HepG2 (cell line): Measurements from ENCODE around the gene RHOT2. TPM values are rescaled to one million over a fixed set of nuclear protein-coding genes. Genes with fewer than 3 reads are reported as not detected.
A peak's percentile ranks its signal among the peaks of the same experiment; 100 is the strongest.

Experiments used
- BORCS8-MEF2B ChIP-seq: sonication (generic); formaldehyde crosslinking; IDR thresholded peaks from 2 replicates; pipeline ENCODE4 v1.8.0; 2022; ENCODE audit warnings: mild to moderate bottlenecking, missing genetic modification reagents
- KAT2B ChIP-seq: fragments of 150-350 bp; IDR thresholded peaks from 2 replicates; pipeline ENCODE4 v1.6.1; 2014; ENCODE audit warnings: low read depth, low read length, borderline replicate concordance
- POLR2G ChIP-seq: fragments of 200-400 bp; formaldehyde crosslinking; IDR thresholded peaks from 2 replicates; pipeline ENCODE4 v1.6.1; 2018; ENCODE audit warnings: mild to moderate bottlenecking, low read depth, low read length, moderate library complexity
- SP140L ChIP-seq: sonication (generic); formaldehyde crosslinking; IDR thresholded peaks from 2 replicates; pipeline ENCODE4 v1.4.0; 2020; ENCODE audit warnings: missing genetic modification reagents, borderline replicate concordance
- TEAD3 ChIP-seq: optimal IDR thresholded peaks from 2 replicates; pipeline ENCODE3; 2016; ENCODE audit warnings: borderline replicate concordance
- TMF1 ChIP-seq: sonication (generic); formaldehyde crosslinking; IDR thresholded peaks from 2 replicates; pipeline ENCODE4 v1.8.1; 2022; ENCODE audit warnings: low read depth, missing genetic modification reagents
- ZBED4 ChIP-seq: sonication (generic); formaldehyde crosslinking; IDR thresholded peaks from 2 replicates; pipeline ENCODE4 v1.4.0; 2020; ENCODE audit warnings: missing genetic modification reagents, borderline replicate concordance
- ZNF576 ChIP-seq: sonication (generic); formaldehyde crosslinking; IDR thresholded peaks from 2 replicates; pipeline ENCODE4 v1.4.0; 2020; ENCODE audit warnings: mild to moderate bottlenecking, missing genetic modification reagents
- ZNF704 ChIP-seq: sonication (generic); formaldehyde crosslinking; IDR thresholded peaks from 2 replicates; pipeline ENCODE4 v1.8.1; 2023; ENCODE audit warnings: mild to moderate bottlenecking, inconsistent platforms, moderate library complexity, missing genetic modification reagents, borderline replicate concordance
- ZNF879 ChIP-seq: sonication (generic); formaldehyde crosslinking; IDR thresholded peaks from 2 replicates; pipeline ENCODE4 v1.8.1; 2023; ENCODE audit warnings: missing genetic modification reagents
- polyA plus RNA-seq, 8 experiments: library from polyadenylated mRNA; depleted of rRNA in 3 of 8; stranded (reverse) in 7 of 8; unstranded in 1 of 8; fragments of >200 nt; fragmentation: Illumina TruSeq in 4 of 8; extraction: Trizol in 4 of 8; gene quantifications; 2 replicates each; pipeline versions ENCODE4 v1.2.1 to v1.2.3, GENCODE V29; 2011 to 2016; ENCODE audit warnings: low read depth in 4 of 8, missing spikeins in 1 of 8, mixed read lengths in 1 of 8; ENCODE audit not compliant: insufficient read depth in 1 of 8
- total RNA-seq, 5 experiments: library from RNA; depleted of rRNA; stranded (reverse); fragments of >200 nt; fragmentation: Illumina TruSeq; extraction: Trizol; gene quantifications; 2 replicates each; pipeline ENCODE4 v1.2.3, GENCODE V29; 2016; ENCODE audit warnings: low read depth in 1 of 5
- TF ChIP-seq, protein P1 (sequence below): sonication (generic); formaldehyde crosslinking; IDR thresholded peaks from 2 replicates; pipeline ENCODE4 v1.4.0; 2020; ENCODE audit warnings: missing genetic modification reagents
- TF ChIP-seq, protein P2 (sequence below): sonication (generic); formaldehyde crosslinking; IDR thresholded peaks from 2 replicates; pipeline ENCODE4 v1.4.0; 2020; ENCODE audit warnings: missing genetic modification reagents
- TF ChIP-seq, protein P3 (sequence below): sonication (generic); formaldehyde crosslinking; IDR thresholded peaks from 2 replicates; pipeline ENCODE4 v1.5.1; 2020; ENCODE audit warnings: missing genetic modification reagents, mild to moderate bottlenecking, borderline replicate concordance

Gene RHOT2
- total and polyA plus RNA-seq, 2 of the 13 experiments (the other 11 are each of a cell fraction or from before 2014, with no cell fraction given), result 63.6 to 76.9 TPM

DNA sequence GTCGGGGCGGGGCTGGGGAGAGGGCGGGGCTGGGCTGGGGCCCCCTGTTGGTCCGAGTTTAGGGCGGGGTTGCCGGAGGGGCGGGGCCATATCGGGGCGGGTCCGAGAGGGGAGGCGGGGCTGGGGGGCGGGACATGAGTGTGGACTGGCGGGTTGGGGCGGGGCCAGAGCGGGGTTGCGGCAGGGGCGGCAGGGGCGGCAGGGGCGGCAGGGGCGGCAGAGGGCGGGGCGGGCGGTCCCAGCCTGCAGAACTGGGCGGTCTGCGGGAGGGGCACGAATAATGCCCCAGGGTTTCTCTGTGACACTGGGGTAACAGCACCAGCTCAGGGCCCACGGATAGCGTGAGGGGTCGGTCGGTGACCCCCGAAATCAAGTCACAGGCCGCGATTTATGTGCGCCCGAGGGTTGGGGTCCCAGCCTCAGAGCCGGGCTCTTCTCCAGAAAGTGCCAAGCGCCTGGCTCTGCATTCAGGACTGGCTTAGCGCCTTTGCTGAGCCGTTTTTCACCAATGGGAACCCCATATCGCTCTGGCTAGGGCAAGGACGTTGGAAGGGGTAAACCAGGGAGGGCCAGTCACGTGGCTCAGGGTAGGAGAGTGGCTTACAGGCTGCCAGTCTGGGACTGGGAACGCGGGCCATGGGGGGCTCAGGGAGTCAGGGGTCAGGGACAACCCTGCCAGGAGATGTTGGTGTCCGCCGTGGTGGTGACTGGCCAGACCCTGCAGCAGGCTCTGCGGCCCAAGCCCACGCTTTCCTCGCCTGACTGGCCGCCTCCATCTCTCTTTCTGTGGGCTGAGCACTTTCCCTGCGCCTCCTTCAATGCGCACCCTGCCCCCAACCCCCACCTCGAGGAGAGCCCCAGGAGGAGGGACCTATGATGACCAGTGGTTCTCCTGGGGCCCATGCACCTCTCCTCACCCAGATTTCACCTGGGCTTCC is 30.6 kb upstream of the RHOT2 start (continued):
- TF ChIP-seq ZNF879 (CRISPR knock-in tag), result no peak
- no peak for TF ChIP-seq KAT2B
- TF ChIP-seq, protein P1, sequence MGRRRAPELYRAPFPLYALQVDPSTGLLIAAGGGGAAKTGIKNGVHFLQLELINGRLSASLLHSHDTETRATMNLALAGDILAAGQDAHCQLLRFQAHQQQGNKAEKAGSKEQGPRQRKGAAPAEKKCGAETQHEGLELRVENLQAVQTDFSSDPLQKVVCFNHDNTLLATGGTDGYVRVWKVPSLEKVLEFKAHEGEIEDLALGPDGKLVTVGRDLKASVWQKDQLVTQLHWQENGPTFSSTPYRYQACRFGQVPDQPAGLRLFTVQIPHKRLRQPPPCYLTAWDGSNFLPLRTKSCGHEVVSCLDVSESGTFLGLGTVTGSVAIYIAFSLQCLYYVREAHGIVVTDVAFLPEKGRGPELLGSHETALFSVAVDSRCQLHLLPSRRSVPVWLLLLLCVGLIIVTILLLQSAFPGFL, result no peak
- TF ChIP-seq, protein P2, sequence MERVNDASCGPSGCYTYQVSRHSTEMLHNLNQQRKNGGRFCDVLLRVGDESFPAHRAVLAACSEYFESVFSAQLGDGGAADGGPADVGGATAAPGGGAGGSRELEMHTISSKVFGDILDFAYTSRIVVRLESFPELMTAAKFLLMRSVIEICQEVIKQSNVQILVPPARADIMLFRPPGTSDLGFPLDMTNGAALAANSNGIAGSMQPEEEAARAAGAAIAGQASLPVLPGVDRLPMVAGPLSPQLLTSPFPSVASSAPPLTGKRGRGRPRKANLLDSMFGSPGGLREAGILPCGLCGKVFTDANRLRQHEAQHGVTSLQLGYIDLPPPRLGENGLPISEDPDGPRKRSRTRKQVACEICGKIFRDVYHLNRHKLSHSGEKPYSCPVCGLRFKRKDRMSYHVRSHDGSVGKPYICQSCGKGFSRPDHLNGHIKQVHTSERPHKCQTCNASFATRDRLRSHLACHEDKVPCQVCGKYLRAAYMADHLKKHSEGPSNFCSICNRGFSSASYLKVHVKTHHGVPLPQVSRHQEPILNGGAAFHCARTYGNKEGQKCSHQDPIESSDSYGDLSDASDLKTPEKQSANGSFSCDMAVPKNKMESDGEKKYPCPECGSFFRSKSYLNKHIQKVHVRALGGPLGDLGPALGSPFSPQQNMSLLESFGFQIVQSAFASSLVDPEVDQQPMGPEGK (CRISPR knock-in tag), result peak; percentile 67; the same call in 1 of the 2 replicates
- TF ChIP-seq, protein P3, sequence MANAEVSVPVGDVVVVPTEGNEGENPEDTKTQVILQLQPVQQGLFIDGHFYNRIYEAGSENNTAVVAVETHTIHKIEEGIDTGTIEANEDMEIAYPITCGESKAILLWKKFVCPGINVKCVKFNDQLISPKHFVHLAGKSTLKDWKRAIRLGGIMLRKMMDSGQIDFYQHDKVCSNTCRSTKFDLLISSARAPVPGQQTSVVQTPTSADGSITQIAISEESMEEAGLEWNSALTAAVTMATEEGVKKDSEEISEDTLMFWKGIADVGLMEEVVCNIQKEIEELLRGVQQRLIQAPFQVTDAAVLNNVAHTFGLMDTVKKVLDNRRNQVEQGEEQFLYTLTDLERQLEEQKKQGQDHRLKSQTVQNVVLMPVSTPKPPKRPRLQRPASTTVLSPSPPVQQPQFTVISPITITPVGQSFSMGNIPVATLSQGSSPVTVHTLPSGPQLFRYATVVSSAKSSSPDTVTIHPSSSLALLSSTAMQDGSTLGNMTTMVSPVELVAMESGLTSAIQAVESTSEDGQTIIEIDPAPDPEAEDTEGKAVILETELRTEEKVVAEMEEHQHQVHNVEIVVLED, result no peak
- TF ChIP-seq POLR2G, result 0 out of 2 replicates have a peak, but pooled peaks have one; percentile 34
- TF ChIP-seq ZNF576, result no peak
- peak; percentile 47 for TF ChIP-seq TEAD3 (CRISPR knock-in tag)
- no peak for TF ChIP-seq BORCS8-MEF2B (CRISPR knock-in tag)
- TF ChIP-seq ZBED4 (CRISPR knock-in tag), result no peak
- no peak for TF ChIP-seq ZNF704 (CRISPR knock-in tag)
- no peak for TF ChIP-seq SP140L (CRISPR knock-in tag)
- TF ChIP-seq TMF1 (CRISPR knock-in tag), result 0 out of 2 replicates have a peak, but pooled peaks have one; percentile 31
